WERI-Rb-1 (cell line): ENCODE measurements around the gene TLE2.

Experiments used
- DNase-seq: peaks from one replicate; pipeline ENCODE4 v3.0.0-alpha.2; 2020
- H3K27ac ChIP-seq: fragments of 250-450 bp; sonication (Bioruptor Pico); 2 replicates; pipeline ENCODE4 v1.5.1; 2020; ENCODE audit warnings: mild to moderate bottlenecking, moderate library complexity
- H3K27me3 ChIP-seq: fragments of 250-450 bp; sonication (Bioruptor Pico); 2 replicates; pipeline ENCODE4 v1.5.1; 2021; ENCODE audit warnings: mild to moderate bottlenecking, low read depth, moderate library complexity; ENCODE audit not compliant: insufficient read depth, severe bottlenecking
- H3K36me3 ChIP-seq: fragments of 250-450 bp; sonication (Bioruptor Pico); 2 replicates; pipeline ENCODE4 v1.5.1; 2020; ENCODE audit warnings: mild to moderate bottlenecking, moderate library complexity
- H3K4me3 ChIP-seq: 2 replicates; pipeline ENCODE4 v1.5.1; 2011; ENCODE audit warnings: low read depth, mild to moderate bottlenecking, control low read depth, low read length
- H3K9me3 ChIP-seq: fragments of 250-450 bp; sonication (Bioruptor Pico); 2 replicates; pipeline ENCODE4 v1.5.1; 2021; ENCODE audit warnings: mild to moderate bottlenecking, moderate library complexity; ENCODE audit not compliant: severe bottlenecking
- TF ChIP-seq, protein P1 (sequence below): IDR thresholded peaks from 2 replicates; pipeline ENCODE4 v1.5.1; 2011; ENCODE audit warnings: low read depth, mild to moderate bottlenecking, control low read depth, inconsistent platforms, low read length

TLE2 gene

DNA sequence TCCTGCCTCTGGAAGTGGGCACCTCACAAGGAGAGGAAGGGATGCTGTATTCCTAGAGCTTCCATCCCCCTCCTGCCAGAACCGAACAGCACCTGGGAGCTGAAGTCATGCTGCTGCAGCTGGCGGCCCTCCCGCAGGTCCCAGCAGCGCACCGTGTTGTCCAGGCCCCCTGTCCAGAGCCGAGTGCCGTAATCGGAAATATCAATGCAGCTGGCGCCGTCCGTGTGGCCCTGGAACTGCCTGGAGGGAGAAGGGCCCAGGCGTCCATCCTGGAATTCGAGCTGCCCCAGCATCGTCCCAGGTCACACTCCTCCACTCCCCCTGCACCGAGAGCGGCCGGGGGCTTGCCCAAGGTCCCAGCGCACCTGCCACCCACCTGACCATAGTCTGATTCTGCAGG lies 23.7 kb downstream of the TLE2 start:
- DNase-seq = no peak
- TF ChIP-seq, protein P1, sequence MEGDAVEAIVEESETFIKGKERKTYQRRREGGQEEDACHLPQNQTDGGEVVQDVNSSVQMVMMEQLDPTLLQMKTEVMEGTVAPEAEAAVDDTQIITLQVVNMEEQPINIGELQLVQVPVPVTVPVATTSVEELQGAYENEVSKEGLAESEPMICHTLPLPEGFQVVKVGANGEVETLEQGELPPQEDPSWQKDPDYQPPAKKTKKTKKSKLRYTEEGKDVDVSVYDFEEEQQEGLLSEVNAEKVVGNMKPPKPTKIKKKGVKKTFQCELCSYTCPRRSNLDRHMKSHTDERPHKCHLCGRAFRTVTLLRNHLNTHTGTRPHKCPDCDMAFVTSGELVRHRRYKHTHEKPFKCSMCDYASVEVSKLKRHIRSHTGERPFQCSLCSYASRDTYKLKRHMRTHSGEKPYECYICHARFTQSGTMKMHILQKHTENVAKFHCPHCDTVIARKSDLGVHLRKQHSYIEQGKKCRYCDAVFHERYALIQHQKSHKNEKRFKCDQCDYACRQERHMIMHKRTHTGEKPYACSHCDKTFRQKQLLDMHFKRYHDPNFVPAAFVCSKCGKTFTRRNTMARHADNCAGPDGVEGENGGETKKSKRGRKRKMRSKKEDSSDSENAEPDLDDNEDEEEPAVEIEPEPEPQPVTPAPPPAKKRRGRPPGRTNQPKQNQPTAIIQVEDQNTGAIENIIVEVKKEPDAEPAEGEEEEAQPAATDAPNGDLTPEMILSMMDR = no peak
- H3K9me3 ChIP-seq = no peaks in the 10 kb centered on the region
- no peak overlapping the region for H3K4me3 ChIP-seq
- no peak overlapping the region for H3K27ac ChIP-seq
- H3K36me3 ChIP-seq = peaks cover 27% of the 10 kb centered on the region
- no peaks in the 10 kb centered on the region for H3K27me3 ChIP-seq

DNA sequence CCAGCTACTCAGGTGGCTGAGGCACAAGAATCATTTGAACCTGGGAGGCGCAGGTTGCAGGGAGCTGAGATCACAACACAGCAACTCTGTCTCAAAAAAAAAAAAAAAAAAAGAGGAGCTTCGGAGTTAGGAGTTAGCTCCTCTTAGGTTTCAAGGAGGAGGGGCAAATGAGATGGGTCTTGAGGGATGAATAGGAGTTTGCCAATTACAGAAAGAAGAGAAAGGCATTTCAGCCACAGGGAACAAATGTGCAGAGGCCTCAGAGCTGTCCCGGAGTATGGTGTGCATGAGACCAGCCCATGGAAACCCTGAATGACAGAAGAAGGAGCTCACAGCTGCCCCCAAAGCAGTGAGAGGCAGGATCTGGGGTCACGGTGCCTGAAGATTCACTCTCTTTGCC lies 24.6 kb downstream of the TLE2 start:
- H3K36me3 ChIP-seq = peaks cover 26% of the 10 kb centered on the region
- H3K27me3 ChIP-seq = no peaks in the 10 kb centered on the region
- no peak overlapping the region for H3K4me3 ChIP-seq
- no peaks in the 10 kb centered on the region for H3K9me3 ChIP-seq
- TF ChIP-seq, protein P1 = no peak
- no peak for DNase-seq
- no peak overlapping the region for H3K27ac ChIP-seq

DNA sequence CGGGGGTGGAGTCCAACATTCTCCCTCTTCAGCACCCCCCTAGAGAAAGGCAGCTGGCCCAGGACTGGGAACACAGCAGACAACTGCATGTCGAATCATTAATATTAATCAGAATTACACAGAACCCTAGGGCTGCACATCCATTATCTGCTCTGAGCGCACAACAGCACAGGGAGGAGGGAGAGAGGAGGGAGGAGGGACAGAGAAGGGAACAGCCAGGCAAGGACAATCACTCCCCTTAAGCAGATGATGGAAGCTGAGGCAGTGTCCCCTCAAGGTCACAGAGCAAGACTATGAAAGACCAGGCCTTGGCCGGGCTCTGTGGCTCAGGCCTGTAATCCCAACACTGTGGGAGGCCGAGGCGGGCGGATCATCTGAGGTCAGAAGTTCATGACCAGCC lies 26.0 kb downstream of the TLE2 start:
- Histone ChIP-seq H3K4me3 (no peak overlapping the region), H3K36me3 (peaks cover 25% of the 10 kb centered on the region), H3K9me3 (no peaks in the 10 kb centered on the region), H3K27ac (0 out of 2 replicates have a peak overlapping the region, but pooled peaks have one; percentile 22), H3K27me3 (no peaks in the 10 kb centered on the region)
- TF ChIP-seq, protein P1 = no peak
- DNase-seq = peak; percentile 42

DNA sequence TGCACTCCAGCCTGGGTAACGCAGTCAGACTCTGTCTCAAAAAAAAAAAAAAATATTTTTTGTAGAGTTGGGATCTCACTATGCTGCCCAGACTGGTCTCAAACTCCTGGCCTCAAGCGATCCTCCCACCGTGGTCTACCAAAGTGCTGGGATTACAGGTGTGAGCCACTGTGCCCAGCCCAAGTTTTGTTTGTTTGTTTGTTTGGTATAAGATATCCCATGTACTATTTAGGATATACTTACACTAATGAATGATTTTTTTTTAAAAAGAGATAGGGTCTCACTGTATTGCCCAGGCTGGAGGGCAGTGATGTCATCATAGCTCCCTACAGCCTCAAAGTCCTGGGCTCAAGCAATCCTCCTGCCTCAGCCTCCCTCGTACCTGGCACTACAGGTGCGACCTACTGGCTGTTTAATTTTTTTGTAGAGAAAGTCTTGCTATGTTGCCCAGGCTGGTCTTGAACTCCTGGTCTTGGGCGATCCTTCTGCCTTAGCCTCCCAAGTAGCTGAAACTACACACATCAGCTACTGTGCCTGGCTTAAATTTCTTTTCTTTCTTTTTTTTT lies 27.8 kb downstream of the TLE2 start:
- no peak for DNase-seq
- Histone ChIP-seq H3K36me3 (peaks cover 16% of the 10 kb centered on the region), H3K4me3 (no peak overlapping the region), H3K27me3 (no peaks in the 10 kb centered on the region), H3K9me3 (no peaks in the 10 kb centered on the region), H3K27ac (no peak overlapping the region)
- TF ChIP-seq, protein P1 = no peak

DNA sequence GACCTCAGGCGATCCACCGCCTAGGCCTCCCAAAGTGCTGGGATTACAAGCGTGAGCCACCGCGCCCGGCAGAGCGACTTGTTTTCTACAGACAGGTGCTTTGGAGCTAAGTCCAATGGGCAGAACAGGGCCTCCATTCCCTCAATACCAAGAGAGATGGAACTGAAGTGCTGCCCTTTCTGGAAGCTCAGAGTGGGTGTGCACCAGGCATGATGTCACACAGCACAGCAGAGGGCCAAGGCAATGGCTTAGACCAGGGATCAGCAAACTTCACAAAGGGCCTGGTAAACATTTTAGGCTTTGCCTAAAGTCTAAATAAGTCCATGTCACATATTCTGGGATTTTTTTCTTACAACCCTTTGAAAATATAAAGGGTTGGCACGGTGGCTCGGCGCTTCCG lies 30.4 kb downstream of the TLE2 start:
- TF ChIP-seq, protein P1 = no peak
- Histone ChIP-seq H3K27ac (no peak overlapping the region), H3K9me3 (no peaks in the 10 kb centered on the region), H3K36me3 (peaks cover 16% of the 10 kb centered on the region), H3K27me3 (no peaks in the 10 kb centered on the region), H3K4me3 (no peak overlapping the region)
- no peak for DNase-seq

- H3K9me3 ChIP-seq = no peaks in the 10 kb centered on the region
- TF ChIP-seq, protein P1 = no peak
- H3K4me3 ChIP-seq = no peak overlapping the region
- H3K27me3 ChIP-seq = no peaks in the 10 kb centered on the region
- H3K27ac ChIP-seq = no peak overlapping the region
- H3K36me3 ChIP-seq = peaks cover 16% of the 10 kb centered on the region
- DNase-seq = no peak
These were observed 31.4 kb downstream of the TLE2 start for GRCh38 chr19:2997720-2998119.
